Fibroblast of lung (primary cell): ENCODE measurements around the gene CCDC97. TPM values are rescaled to one million over a fixed set of nuclear protein-coding genes. Genes with fewer than 3 reads are reported as not detected.
"Not testable (repeated sequence)": the region's sequence is repeated elsewhere in the genome, so short reads cannot be mapped to it uniquely, and the experiment has no call there.

Source experiments
- DNase-seq, 2 donors: peaks; one replicate each; pipeline versions ENCODE4 v3.0.0 to v3.0.0-alpha.2; 2010; ENCODE audit warnings: low read depth in 2 of 2
- H2AFZ ChIP-seq: 2 replicates; pipeline ENCODE4 v1.5.1; 2012; ENCODE audit warnings: low read length, control low read depth, inconsistent platforms
- H3K27ac ChIP-seq: 2 replicates; pipeline ENCODE4 v1.5.1; 2011; ENCODE audit warnings: low read length, control low read depth; ENCODE audit not compliant: insufficient read depth
- H3K27me3 ChIP-seq: 2 replicates; pipeline ENCODE4 v1.5.1; 2011; ENCODE audit warnings: mild to moderate bottlenecking, low read length; ENCODE audit not compliant: control insufficient read depth, insufficient read depth
- H3K36me3 ChIP-seq: 2 replicates; pipeline ENCODE4 v1.5.1; 2011; ENCODE audit warnings: low read length; ENCODE audit not compliant: control insufficient read depth, insufficient read depth
- H3K4me1 ChIP-seq: 2 replicates; pipeline ENCODE4 v1.5.1; 2011; ENCODE audit warnings: low read length; ENCODE audit not compliant: control insufficient read depth, insufficient read depth; ENCODE audit errors: extremely low read depth
- H3K4me2 ChIP-seq: 2 replicates; pipeline ENCODE4 v1.5.1; 2011; ENCODE audit warnings: low read length, control low read depth; ENCODE audit not compliant: insufficient read depth; ENCODE audit errors: extremely low read depth
- H3K4me3 ChIP-seq, 4 experiments: fragments of 200-600 bp in 1 of 4; sonication (generic) in 1 of 4; replicated peaks in 1 of 4; 2 replicates each; pipeline ENCODE4 v1.5.1; 2011 to 2016; ENCODE audit warnings: low read length in 4 of 4, low read depth in 3 of 4, mild to moderate bottlenecking in 3 of 4, control low read depth in 2 of 4, inconsistent platforms in 1 of 4, mixed read lengths in 1 of 4; ENCODE audit not compliant: insufficient read depth in 1 of 4; ENCODE audit errors: control extremely low read depth in 1 of 4
- H3K79me2 ChIP-seq: 2 replicates; pipeline ENCODE4 v1.5.1; 2012; ENCODE audit warnings: mild to moderate bottlenecking, low read length, inconsistent platforms; ENCODE audit not compliant: control insufficient read depth, insufficient read depth
- H3K9ac ChIP-seq: 2 replicates; pipeline ENCODE4 v1.5.1; 2011; ENCODE audit warnings: mild to moderate bottlenecking, low read length, control low read depth; ENCODE audit not compliant: insufficient read depth
- H3K9me3 ChIP-seq: 2 replicates; pipeline ENCODE4 v1.5.1; 2012; ENCODE audit warnings: low read depth, low read length; ENCODE audit not compliant: control insufficient read depth, insufficient read depth
- H4K20me1 ChIP-seq: 2 replicates; pipeline ENCODE4 v1.5.1; 2011; ENCODE audit warnings: low read length; ENCODE audit not compliant: control insufficient read depth, insufficient read depth; ENCODE audit errors: extremely low read depth
- EZH2 ChIP-seq: IDR thresholded peaks from 2 replicates; pipeline ENCODE4 v1.5.1; 2012; ENCODE audit warnings: low read length, control low read depth, mild to moderate bottlenecking; ENCODE audit errors: missing control alignments
- polyA plus RNA-seq, 2 donors: library from polyadenylated mRNA; depleted of rRNA in 1 of 2; stranded (reverse) in 1 of 2; unstranded in 1 of 2; fragments of >200 nt; gene quantifications; 2 replicates each; pipeline ENCODE4 v1.2.1, GENCODE V29; 2011 to 2012; ENCODE audit warnings: missing spikeins in 1 of 2
- total RNA-seq: library from RNA; depleted of rRNA; stranded (reverse); fragments of >200 nt; gene quantifications from 2 replicates; pipeline ENCODE4 v1.2.1, GENCODE V29; 2014
- TF ChIP-seq, protein P1 (sequence below), 2 donors: IDR thresholded peaks in 1 of 2; conservative IDR thresholded peaks in 1 of 2; 1 replicate in 1 of 2; 2 replicates in 1 of 2; pipeline ENCODE4 v1.5.1; 2011 to 2012; ENCODE audit warnings: low read length in 2 of 2, control low read depth in 1 of 2, inconsistent platforms in 1 of 2, low read depth in 1 of 2, mild to moderate bottlenecking in 1 of 2

CCDC97 gene
- total and polyA plus RNA-seq, 2 donors (not counting 1 experiment from before 2014, with no cell fraction given), result 6.3 to 7.8 TPM

DNA sequence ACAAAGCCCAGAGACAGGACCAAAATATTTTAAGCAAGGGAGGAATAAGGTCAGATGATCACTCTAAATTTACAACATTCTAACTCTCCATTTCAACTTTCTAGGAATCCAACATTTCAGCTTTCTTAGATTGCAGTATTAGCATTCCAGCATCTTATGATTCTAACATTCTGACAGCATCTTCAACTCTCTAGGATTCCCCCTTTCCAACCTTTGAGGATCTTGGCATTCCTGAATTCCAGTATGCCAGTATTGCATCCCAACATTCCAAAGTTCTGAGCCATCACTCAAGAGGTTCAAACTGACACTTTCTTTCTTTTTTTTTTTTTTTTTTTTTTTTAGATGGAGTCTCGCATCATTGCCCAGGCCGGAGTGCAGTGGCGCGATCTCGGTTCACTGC lies 30.0 kb downstream of the CCDC97 start:
- no peak overlapping the region for H3K9ac ChIP-seq
- H2AFZ ChIP-seq, result no peak overlapping the region
- H3K79me2 ChIP-seq, result no peaks in the 10 kb centered on the region
- H3K4me1 ChIP-seq, result no peaks in the 10 kb centered on the region
- H3K36me3 ChIP-seq, result peaks cover 5% of the 10 kb centered on the region
- TF ChIP-seq, protein P1, sequence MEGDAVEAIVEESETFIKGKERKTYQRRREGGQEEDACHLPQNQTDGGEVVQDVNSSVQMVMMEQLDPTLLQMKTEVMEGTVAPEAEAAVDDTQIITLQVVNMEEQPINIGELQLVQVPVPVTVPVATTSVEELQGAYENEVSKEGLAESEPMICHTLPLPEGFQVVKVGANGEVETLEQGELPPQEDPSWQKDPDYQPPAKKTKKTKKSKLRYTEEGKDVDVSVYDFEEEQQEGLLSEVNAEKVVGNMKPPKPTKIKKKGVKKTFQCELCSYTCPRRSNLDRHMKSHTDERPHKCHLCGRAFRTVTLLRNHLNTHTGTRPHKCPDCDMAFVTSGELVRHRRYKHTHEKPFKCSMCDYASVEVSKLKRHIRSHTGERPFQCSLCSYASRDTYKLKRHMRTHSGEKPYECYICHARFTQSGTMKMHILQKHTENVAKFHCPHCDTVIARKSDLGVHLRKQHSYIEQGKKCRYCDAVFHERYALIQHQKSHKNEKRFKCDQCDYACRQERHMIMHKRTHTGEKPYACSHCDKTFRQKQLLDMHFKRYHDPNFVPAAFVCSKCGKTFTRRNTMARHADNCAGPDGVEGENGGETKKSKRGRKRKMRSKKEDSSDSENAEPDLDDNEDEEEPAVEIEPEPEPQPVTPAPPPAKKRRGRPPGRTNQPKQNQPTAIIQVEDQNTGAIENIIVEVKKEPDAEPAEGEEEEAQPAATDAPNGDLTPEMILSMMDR (conservative IDR thresholded peaks at IDR 0.05 in 1 of 2, IDR thresholded peaks at IDR 0.05 in 1 of 2; ENCODE audit: low read depth in 1 of 2, low read length in 2 of 2), result no peak
- no peak for TF ChIP-seq EZH2
- peak in 1 of 2 donors; percentile 67 for DNase-seq
- H3K27me3 ChIP-seq, result no peaks in the 10 kb centered on the region
- no peak overlapping the region for H3K4me3 ChIP-seq
- H3K9me3 ChIP-seq, result no peaks in the 10 kb centered on the region
- no peak overlapping the region for H3K27ac ChIP-seq
- no peak overlapping the region for H3K4me2 ChIP-seq
- H4K20me1 ChIP-seq, result no peaks in the 10 kb centered on the region

DNA sequence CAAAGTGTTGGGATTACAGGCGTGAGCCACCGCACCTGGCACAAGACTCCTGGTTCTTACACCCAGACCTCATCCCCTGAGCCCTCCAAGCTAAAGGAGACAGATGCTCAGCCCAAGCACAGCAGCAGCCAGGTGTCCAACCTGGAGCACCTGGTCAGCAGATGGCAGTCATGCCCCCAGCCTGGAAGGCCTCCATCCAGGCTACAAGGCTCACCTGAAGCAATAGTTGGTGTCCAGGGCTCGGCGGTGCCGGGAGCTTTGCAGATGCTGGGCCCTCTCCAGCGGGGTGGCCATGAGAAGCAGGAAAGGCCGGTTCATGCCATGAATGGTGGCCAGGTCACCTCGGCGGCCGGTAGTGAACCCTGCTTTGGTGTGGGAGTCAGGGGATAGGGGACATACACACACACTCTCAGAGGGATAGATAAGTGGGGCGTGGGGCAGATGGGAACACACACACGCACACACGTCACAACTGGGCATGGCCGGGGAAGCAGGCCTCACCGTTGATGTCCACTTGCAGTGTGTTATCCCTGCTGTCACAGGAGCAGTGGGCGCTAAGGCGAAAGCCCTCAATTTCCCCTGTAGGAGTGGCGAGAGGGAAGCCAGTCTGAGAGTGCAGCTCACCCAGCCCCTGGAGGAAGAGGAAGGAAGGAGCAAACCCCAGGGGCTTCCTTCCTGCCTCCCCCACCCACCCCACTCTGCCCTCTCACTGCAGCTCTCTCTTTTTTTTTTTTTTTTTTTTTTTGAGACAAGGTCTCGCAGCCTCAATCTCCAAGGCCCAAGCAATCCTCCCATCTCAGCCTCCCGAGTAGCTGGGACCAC lies 31.9 kb downstream of the CCDC97 start:
- no peak for DNase-seq
- H3K4me1 ChIP-seq, result no peaks in the 10 kb centered on the region
- TF ChIP-seq, protein P1 (conservative IDR thresholded peaks at IDR 0.05 in 1 of 2, IDR thresholded peaks at IDR 0.05 in 1 of 2; ENCODE audit: low read depth in 1 of 2, low read length in 2 of 2), result no peak
- TF ChIP-seq EZH2, result no peak
- no peak overlapping the region for H3K4me3 ChIP-seq
- H3K4me2 ChIP-seq, result no peak overlapping the region
- H3K79me2 ChIP-seq, result no peaks in the 10 kb centered on the region
- no peaks in the 10 kb centered on the region for H3K27me3 ChIP-seq
- H3K9ac ChIP-seq, result no peak overlapping the region
- H3K9me3 ChIP-seq, result no peaks in the 10 kb centered on the region
- H2AFZ ChIP-seq, result no peak overlapping the region
- H3K36me3 ChIP-seq, result peaks cover 5% of the 10 kb centered on the region
- H4K20me1 ChIP-seq, result no peaks in the 10 kb centered on the region
- no peak overlapping the region for H3K27ac ChIP-seq

DNA sequence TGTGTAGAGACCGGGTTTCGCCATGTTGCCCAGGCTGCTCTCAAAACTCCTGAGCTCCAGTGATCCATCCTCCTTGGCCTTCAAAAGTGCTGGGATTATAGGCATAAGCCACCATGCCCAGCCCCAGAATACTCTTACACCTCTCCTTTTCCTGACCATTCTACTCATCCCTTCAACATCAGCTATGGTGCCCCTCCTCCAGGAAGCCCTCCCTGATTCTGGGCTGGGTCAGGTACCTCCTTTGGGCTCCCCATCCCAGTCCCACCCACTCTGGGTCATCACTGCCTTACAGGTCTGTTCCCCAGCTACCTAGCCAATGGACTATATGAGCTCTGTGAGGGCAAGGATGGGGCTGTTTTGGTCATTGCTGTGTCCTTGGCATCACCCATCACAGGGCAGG lies 34.2 kb downstream of the CCDC97 start:
- Histone ChIP-seq H3K4me3 (no peak overlapping the region), H3K36me3 (peaks cover 7% of the 10 kb centered on the region), H3K79me2 (no peaks in the 10 kb centered on the region)

DNA sequence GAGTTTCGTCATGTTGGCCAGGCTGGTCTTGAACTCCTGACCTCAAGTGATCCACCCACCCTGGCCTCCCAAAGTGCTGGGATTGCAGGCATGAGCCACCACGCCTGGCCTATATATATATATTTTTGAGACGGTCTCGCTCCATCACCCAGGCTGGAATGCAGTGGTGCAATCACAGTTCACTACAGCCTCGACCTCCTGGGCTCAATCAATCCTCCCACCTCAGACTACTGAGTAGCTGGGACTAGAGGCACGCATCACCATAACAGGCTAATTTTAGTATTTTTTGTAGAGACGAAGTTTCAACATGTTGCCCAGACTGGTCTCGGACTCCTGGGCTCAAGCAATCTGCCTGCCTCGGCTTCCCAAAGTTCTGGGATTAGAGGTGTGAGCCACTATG lies 36.9 kb downstream of the CCDC97 start:
- not testable (repeated sequence) for H3K27me3 ChIP-seq, H3K9me3 ChIP-seq, H3K4me3 ChIP-seq, H4K20me1 ChIP-seq, H2AFZ ChIP-seq, DNase-seq, H3K4me2 ChIP-seq, H3K36me3 ChIP-seq, H3K27ac ChIP-seq, H3K4me1 ChIP-seq, H3K9ac ChIP-seq
- H3K79me2 ChIP-seq, result peaks cover 14% of the 10 kb centered on the region

More for the DNA sequence above, 34.2 kb downstream of the CCDC97 start:
- no peak for TF ChIP-seq EZH2
- TF ChIP-seq, protein P1 (conservative IDR thresholded peaks at IDR 0.05 in 1 of 2, IDR thresholded peaks at IDR 0.05 in 1 of 2; ENCODE audit: low read depth in 1 of 2, low read length in 2 of 2), result no peak
- H3K4me2 ChIP-seq, result no peak overlapping the region
- H3K27ac ChIP-seq, result no peak overlapping the region
- H3K4me1 ChIP-seq, result no peaks in the 10 kb centered on the region
- H2AFZ ChIP-seq, result no peak overlapping the region
- H3K9ac ChIP-seq, result no peak overlapping the region
- DNase-seq, result no peak
- no peaks in the 10 kb centered on the region for H3K9me3 ChIP-seq
- H3K27me3 ChIP-seq, result no peaks in the 10 kb centered on the region
- no peaks in the 10 kb centered on the region for H4K20me1 ChIP-seq
